Fibroblast of lung (primary cell): ENCODE data around the gene RWDD4. TPM values are rescaled to one million over a fixed set of nuclear protein-coding genes. Genes with fewer than 3 reads are reported as not detected.
A peak's percentile ranks its signal among the peaks of the same experiment; 100 is the strongest.

ENCODE experiments used
- DNase-seq, 2 donors: peaks; one replicate each; pipeline versions ENCODE4 v3.0.0 to v3.0.0-alpha.2; 2010; ENCODE audit warnings: low read depth in 2 of 2
- H2AFZ ChIP-seq: 2 replicates; pipeline ENCODE4 v1.5.1; 2012; ENCODE audit warnings: low read length, control low read depth, inconsistent platforms
- H3K27ac ChIP-seq: 2 replicates; pipeline ENCODE4 v1.5.1; 2011; ENCODE audit warnings: low read length, control low read depth; ENCODE audit not compliant: insufficient read depth
- H3K27me3 ChIP-seq: 2 replicates; pipeline ENCODE4 v1.5.1; 2011; ENCODE audit warnings: mild to moderate bottlenecking, low read length; ENCODE audit not compliant: control insufficient read depth, insufficient read depth
- H3K36me3 ChIP-seq: 2 replicates; pipeline ENCODE4 v1.5.1; 2011; ENCODE audit warnings: low read length; ENCODE audit not compliant: control insufficient read depth, insufficient read depth
- H3K4me1 ChIP-seq: 2 replicates; pipeline ENCODE4 v1.5.1; 2011; ENCODE audit warnings: low read length; ENCODE audit not compliant: control insufficient read depth, insufficient read depth; ENCODE audit errors: extremely low read depth
- H3K4me2 ChIP-seq: 2 replicates; pipeline ENCODE4 v1.5.1; 2011; ENCODE audit warnings: low read length, control low read depth; ENCODE audit not compliant: insufficient read depth; ENCODE audit errors: extremely low read depth
- H3K4me3 ChIP-seq, 4 experiments: fragments of 200-600 bp in 1 of 4; sonication (generic) in 1 of 4; replicated peaks in 1 of 4; 2 replicates each; pipeline ENCODE4 v1.5.1; 2011 to 2016; ENCODE audit warnings: low read length in 4 of 4, low read depth in 3 of 4, mild to moderate bottlenecking in 3 of 4, control low read depth in 2 of 4, inconsistent platforms in 1 of 4, mixed read lengths in 1 of 4; ENCODE audit not compliant: insufficient read depth in 1 of 4; ENCODE audit errors: control extremely low read depth in 1 of 4
- H3K79me2 ChIP-seq: 2 replicates; pipeline ENCODE4 v1.5.1; 2012; ENCODE audit warnings: mild to moderate bottlenecking, low read length, inconsistent platforms; ENCODE audit not compliant: control insufficient read depth, insufficient read depth
- H3K9ac ChIP-seq: 2 replicates; pipeline ENCODE4 v1.5.1; 2011; ENCODE audit warnings: mild to moderate bottlenecking, low read length, control low read depth; ENCODE audit not compliant: insufficient read depth
- H3K9me3 ChIP-seq: 2 replicates; pipeline ENCODE4 v1.5.1; 2012; ENCODE audit warnings: low read depth, low read length; ENCODE audit not compliant: control insufficient read depth, insufficient read depth
- H4K20me1 ChIP-seq: 2 replicates; pipeline ENCODE4 v1.5.1; 2011; ENCODE audit warnings: low read length; ENCODE audit not compliant: control insufficient read depth, insufficient read depth; ENCODE audit errors: extremely low read depth
- CTCF ChIP-seq, 2 donors: IDR thresholded peaks in 1 of 2; conservative IDR thresholded peaks in 1 of 2; 1 replicate in 1 of 2; 2 replicates in 1 of 2; pipeline ENCODE4 v1.5.1; 2011 to 2012; ENCODE audit warnings: low read length in 2 of 2, control low read depth in 1 of 2, inconsistent platforms in 1 of 2, low read depth in 1 of 2, mild to moderate bottlenecking in 1 of 2
- EZH2 ChIP-seq: IDR thresholded peaks from 2 replicates; pipeline ENCODE4 v1.5.1; 2012; ENCODE audit warnings: low read length, control low read depth, mild to moderate bottlenecking; ENCODE audit errors: missing control alignments
- polyA plus RNA-seq, 2 donors: library from polyadenylated mRNA; depleted of rRNA in 1 of 2; stranded (reverse) in 1 of 2; unstranded in 1 of 2; fragments of >200 nt; gene quantifications; 2 replicates each; pipeline ENCODE4 v1.2.1, GENCODE V29; 2011 to 2012; ENCODE audit warnings: missing spikeins in 1 of 2
- total RNA-seq: library from RNA; depleted of rRNA; stranded (reverse); fragments of >200 nt; gene quantifications from 2 replicates; pipeline ENCODE4 v1.2.1, GENCODE V29; 2014

RWDD4 gene
- total and polyA plus RNA-seq, 2 donors (not counting 1 experiment from before 2014, with no cell fraction given) = 17.8 to 20.7 TPM

GRCh38 chr4:183620421-183620820 is 38.6 kb downstream of the RWDD4 start:
- Histone ChIP-seq H3K79me2 (no peaks in the 10 kb centered on the region), H3K9me3 (no peaks in the 10 kb centered on the region), H3K4me1 (no peaks in the 10 kb centered on the region), H4K20me1 (no peaks in the 10 kb centered on the region), H3K27ac (no peak overlapping the region), H2AFZ (no peak overlapping the region), H3K36me3 (no peaks in the 10 kb centered on the region), H3K4me3 (no peak overlapping the region), H3K9ac (no peak overlapping the region), H3K4me2 (no peak overlapping the region), H3K27me3 (no peaks in the 10 kb centered on the region)
- DNase-seq = no peak
- TF ChIP-seq EZH2 (no peak), CTCF (conservative IDR thresholded peaks at IDR 0.05 in 1 of 2, IDR thresholded peaks at IDR 0.05 in 1 of 2; ENCODE audit: low read depth in 1 of 2, low read length in 2 of 2) (no peak)

DNA sequence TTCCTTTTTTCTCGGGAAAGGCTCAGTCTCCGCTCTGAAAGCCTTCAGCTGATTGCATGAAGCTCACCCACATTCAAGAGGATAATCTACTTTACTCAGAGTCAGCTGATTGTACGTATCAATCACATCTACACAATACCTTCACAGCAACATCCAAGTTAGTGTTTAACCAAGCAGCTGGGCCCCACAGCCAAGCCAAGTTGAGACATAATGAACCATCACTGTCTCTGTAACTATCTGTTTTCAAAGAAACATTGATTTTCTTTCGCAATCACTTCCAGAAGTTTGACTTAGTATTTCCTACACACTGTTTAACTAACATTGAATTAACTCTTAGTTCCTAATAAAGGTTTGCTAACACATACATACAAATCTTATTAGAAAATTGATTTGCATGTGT is 40.3 kb downstream of the RWDD4 start:
- H3K9ac ChIP-seq = no peak overlapping the region
- no peak for TF ChIP-seq EZH2
- no peak for TF ChIP-seq CTCF (conservative IDR thresholded peaks at IDR 0.05 in 1 of 2, IDR thresholded peaks at IDR 0.05 in 1 of 2; ENCODE audit: low read depth in 1 of 2, low read length in 2 of 2)
- no peaks in the 10 kb centered on the region for H3K36me3 ChIP-seq
- H3K79me2 ChIP-seq = no peaks in the 10 kb centered on the region
- H3K27me3 ChIP-seq = no peaks in the 10 kb centered on the region
- H3K4me2 ChIP-seq = no peak overlapping the region
- H3K9me3 ChIP-seq = no peaks in the 10 kb centered on the region
- no peak overlapping the region for H3K4me3 ChIP-seq
- H4K20me1 ChIP-seq = no peaks in the 10 kb centered on the region
- H3K4me1 ChIP-seq = no peaks in the 10 kb centered on the region
- no peak overlapping the region for H2AFZ ChIP-seq
- peak in 1 of 2 donors; percentile 21 for DNase-seq
- no peak overlapping the region for H3K27ac ChIP-seq

- Histone ChIP-seq H3K4me3 (no peak overlapping the region), H3K9ac (no peak overlapping the region), H4K20me1 (no peaks in the 10 kb centered on the region), H3K36me3 (no peaks in the 10 kb centered on the region), H3K27ac (no peak overlapping the region), H3K4me1 (no peaks in the 10 kb centered on the region), H2AFZ (no peak overlapping the region), H3K27me3 (no peaks in the 10 kb centered on the region), H3K4me2 (no peak overlapping the region), H3K9me3 (no peaks in the 10 kb centered on the region), H3K79me2 (no peaks in the 10 kb centered on the region)
- TF ChIP-seq EZH2 = no peak
- no peak for TF ChIP-seq CTCF (conservative IDR thresholded peaks at IDR 0.05 in 1 of 2, IDR thresholded peaks at IDR 0.05 in 1 of 2; ENCODE audit: low read depth in 1 of 2, low read length in 2 of 2)
- no peak for DNase-seq
These were observed 41.9 kb downstream of the RWDD4 start for GRCh38 chr4:183617075-183617474.
